Measurements from ENCODE around the gene FOSL1.

Gene FOSL1

DNA sequence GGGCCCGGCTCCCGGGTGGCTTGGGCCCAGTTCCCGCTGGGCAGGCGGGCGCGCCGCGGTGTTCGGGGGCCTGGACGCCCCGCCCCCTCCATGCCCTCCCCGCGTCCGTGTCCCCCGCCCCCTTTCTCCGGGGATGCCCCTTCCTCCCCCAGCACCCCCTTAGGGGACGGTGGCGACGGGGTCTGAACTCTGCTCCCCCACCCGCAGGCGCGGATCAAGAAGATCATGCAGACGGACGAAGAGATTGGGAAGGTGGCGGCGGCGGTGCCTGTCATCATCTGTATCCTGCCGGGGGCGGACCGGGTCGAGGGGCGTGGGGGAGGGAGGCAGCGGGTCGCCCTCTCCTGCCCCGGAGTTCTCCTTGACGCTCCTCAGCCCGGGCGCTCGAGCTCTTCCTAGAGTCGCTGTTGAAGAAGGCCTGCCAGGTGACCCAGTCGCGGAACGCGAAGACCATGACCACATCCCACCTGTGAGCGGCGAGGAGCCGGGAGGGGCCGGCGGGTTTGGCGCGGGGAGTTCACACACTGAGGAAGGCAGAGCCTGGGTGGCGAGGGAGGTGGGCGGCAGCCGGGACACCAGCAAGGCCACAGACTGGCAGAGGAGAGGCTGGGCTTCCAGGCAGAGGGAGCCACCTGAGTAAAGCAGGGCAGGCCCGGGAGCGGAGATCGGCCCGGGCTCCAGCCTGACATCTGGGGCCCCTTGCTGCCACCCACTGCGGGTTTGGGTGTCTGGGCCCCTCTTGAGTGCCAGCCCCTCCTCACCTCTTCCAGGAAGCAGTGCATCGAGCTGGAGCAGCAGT, 19.6 kb upstream of the FOSL1 start:
- no peak for DNase-seq (ENCODE audit: low read depth)

GRCh38 chr11:65919141-65919572, 19.0 kb upstream of the FOSL1 start, which contains the start of gene DRAP1:
Gene DRAP1, plus strand, starts transcription at chr11:65919426. Its CDS starts 76 bp downstream, at chr11:65919502.
- peak; percentile 99 for DNase-seq (ENCODE audit: low read depth)

DNA sequence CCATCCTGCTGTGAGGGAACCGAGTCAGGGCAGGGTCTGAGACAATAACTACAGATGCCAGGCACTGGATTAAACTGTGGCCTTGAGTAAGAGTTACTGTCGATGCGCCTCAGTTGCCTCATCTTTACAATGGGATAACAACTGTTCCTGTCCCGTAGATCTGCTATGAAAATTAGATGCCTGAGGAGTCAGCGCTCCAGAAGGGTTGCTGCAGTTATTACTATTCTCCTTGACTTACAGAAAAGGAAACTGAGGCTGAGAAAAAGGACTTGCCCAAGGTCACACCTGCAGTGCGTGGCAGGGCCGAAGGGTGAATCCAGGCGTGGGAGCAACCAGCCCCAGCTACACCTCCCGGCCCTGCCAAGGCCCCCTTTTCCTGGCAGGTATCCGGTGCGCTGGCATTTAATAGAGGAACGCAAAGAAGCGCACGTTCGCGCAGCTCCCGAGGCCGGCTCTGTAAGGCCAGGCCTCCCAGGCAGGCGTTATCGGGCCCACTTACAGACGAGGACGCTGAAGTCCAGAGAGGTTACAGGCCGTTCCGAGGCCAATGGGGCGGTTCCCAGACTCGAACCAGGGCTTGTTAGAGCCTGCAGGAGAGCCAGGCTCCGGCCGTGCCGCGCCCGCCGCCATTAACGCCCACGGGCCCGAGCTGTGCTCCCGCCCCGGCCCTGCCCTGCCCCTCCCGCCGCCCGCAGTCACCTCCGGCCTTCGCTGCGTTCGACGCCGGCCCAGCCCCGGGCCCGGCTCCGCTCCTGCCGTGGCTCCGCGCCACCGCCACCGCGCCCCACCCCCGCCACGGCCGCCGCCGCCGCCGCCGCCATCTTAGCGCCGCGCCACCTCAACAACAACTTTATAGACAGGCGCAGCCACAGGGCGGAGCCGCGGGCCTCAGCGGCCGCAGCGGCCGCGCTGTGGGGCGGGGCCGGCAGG, 18.3 kb upstream of the FOSL1 start, which contains the start of gene C11orf68:
C11orf68 (minus strand) TSS at position 852 of the 930 bp plus-strand sequence; CDS start at position 821, 31 bp downstream.
- DNase-seq (ENCODE audit: low read depth): no peak

DNA sequence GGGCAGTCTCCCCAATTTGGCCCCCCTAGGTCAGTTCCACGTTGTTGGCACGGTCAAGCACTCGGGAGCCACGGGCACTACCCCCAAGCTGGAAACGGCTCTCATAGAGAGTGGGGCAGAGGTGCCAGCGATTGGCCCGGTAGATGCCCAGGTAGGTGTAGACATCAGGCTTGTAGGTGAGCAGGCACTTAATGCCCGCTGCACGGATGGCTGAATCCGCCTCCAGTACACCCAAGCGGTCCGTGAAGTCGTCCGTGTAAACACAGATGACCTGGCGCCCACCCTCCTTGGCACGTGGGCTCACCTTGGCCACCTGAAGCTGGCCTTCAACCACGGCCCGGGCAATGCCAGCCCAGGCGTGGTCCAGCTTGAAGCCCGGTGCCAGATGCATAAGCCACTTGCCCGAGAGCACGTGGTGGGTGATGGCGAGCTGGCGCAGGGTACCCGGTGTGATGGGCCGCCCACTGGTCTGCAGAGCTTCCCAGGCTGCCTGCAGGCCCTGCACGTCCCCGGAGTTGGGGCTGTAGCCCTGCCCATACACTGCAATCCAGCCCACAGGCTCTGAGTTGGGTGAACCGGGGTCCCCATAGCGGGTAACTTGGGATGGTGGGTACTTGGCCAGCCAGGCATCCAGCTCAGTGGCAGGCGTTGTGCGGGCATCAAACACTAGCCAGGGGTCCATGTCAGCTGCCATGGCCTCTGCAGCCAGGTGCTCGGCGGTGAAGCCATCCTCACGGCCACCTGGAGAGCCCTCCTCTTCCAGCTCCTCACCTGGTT, 17.4 kb upstream of the FOSL1 start:
- DNase-seq (ENCODE audit: low read depth): no peak

DNA sequence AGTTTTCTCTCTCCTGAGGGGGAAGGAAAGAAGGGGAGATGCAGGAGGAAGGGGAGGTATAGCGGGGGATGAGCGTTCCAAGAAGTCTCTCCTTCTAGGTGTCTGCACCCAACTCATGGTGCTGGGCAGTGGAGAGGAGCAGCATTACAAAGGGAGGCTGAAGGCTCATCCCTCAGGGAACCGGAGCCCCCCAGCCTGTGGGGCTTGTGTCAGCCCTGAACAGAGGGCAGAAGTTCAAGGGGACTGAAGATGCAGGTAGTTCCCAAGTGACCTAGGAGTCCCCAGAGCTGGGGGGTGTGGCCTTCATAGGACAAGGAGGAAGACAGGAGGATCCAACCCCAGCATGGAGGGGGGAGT, 16.9 kb upstream of the FOSL1 start:
- no peak for DNase-seq (ENCODE audit: low read depth)

- DNase-seq (ENCODE audit: low read depth): no peak
Measured at GRCh38 chr11:65916391-65916790, 16.2 kb upstream of the FOSL1 start.

DNA sequence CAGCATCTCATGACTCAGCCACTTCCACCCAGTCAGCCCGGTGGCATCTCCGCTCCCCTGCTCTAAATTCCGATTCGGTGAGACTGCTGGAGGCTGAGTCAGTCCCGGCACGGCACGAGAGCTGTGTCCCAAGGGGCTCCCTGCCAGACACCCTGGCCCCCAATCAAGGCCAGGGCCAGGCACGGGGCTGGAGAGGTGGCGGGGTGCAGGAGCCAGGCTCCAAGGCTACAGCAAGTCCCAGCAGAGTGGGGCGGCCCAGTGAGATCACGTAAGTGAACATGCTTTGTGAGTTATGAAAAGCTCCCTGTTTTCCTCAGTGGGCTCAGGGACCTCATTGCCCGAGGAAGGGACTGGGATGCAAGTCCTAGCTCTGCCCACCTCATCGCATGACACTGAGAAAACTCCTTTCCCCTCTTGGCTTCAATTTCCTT, 15.6 kb upstream of the FOSL1 start:
- DNase-seq (ENCODE audit: low read depth): no peak

DNA sequence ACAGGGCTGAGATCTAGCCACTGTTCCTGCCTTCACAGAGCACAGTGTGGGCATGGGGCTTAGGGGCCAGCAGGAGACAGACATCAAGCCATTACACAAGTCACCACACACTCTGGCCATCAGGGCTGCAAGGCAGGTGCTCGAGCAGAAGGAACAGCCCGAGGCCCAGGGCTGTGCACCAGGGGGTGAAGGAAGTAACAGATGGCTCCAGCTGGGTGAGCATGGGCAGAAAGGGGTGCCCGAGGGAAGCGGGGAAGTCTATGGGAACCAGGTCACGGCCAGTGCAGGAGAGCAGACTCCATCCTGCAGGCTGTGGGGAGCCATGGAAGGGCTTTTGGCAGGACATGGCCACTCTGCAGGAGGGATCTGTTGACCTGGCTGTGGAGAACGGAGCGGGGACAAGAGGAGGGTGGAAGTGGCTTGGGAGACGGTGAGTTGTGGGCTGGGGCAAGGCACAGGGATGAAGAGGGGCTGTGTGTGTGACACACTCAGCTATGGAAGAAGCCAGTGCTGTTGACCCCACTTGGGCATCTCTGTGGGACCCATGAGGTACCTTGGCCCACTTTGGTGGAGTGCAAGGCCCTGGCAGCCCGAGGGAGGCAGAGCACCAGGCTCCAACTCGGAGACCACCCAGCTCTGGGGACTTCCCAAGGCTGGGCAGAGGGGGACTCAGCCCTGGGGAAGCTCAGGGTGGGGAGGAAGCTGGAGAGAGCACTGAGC, 15.1 kb upstream of the FOSL1 start:
- DNase-seq (ENCODE audit: low read depth): no peak

- DNase-seq (ENCODE audit: low read depth): no peak
Measured at GRCh38 chr11:65912845-65913244, 12.7 kb upstream of the FOSL1 start.

DNA sequence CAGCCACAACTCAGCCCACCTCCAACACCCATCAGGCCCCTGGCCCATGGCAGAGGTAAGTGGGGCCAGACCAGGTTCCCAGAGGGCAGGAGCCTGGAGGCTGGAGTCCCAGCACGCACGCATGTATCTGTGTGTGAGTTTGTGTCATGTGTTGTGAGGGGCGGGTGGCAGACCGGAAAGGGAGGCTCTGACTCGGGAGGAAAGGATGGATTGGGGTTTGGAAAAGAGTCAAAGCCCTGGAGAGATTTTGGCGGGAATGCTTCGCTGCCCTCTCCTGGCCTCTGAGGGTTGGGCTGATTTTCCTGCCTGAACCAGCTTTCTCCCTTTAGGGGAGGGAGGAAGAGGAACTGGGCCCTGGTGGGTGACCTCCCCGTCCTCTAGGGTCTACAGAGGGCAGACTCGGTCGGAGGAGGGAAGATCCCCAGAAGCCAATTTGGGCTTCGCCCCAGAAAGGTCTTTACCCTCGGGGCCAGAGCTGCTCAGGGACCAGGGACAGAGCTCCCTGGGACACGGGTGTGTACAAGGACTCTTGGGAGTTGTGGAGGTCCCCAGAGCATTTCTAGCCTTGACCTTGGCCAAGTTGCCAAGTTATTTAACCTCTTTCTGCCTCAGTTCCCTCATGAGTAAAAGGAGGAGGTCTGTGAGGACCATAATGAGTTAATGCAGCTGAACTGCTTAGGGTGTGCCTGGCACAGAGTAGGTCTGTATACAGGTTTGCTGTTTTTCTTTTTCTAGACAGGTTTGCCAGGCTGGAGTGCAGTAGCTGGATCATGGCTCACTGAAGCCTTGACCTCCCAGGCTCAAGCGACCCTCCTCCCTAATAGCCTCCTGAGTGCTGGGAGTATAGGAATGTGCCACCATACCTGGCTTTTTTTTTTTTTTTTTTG, 11.7 kb upstream of the FOSL1 start:
- DNase-seq (ENCODE audit: low read depth): no peak

- DNase-seq (ENCODE audit: low read depth): no peak
Measured at GRCh38 chr11:65907878-65908277, 7.7 kb upstream of the FOSL1 start.

DNA sequence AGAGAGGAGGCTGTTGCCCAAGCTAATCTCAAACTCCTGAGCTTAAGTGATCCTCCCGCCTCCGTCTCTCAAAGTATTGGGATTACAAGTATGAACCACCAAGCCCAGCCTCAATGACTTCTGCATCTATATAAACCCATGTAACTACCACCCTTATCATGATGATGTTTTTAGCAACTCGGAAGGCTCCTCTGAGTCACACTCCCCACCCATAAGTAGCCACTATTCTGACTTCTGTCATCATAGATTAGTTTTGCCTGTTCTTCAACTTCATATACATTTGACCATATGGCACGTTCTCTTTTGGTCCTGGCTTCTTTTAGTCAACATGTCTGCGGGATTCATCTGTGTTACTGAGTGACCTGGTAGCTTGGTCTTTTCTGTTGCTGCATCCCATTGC, 6.4 kb upstream of the FOSL1 start:
- DNase-seq (ENCODE audit: low read depth): no peak

DNA sequence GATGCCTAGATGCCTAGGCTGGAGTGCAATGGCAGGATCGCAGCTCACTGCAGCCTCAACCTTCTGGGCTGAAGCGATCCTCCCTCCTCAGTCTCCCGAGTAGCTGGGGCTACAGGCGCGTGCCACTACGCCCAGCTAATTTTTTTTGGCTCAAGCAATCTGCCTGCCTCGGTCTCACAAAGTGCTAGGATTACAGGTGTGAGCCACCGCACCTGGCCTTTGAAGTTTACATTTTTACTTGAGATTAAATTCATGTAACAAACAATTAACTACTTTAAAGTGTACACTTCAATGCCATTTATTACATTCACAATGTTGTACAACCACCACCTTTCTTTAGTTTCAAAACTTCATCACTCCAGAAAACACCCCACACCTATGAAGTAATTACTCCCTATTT, 3.5 kb upstream of the FOSL1 start:
- no peak for DNase-seq (ENCODE audit: low read depth)

DNA sequence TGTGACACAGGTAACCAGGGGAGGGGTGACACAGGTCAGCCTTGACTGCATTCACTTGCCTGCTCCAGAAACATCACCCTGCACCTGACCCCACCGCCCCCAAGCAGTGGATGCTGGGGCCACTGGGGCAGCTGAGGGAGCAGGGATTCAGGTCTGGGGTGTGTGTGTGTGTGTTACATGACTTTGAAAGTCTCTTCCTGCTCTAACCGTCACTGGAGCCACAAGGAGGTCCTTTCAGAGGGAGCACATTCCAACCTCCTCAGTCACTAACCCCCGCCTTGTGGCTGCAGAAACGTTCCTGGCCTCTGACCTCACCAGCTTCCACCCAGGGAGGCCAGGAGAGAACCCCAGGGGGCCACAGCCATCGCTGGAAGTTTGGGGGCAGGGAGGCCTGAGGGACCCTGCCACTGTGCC, 2.9 kb upstream of the FOSL1 start:
- no peak for DNase-seq (ENCODE audit: low read depth)

- DNase-seq (ENCODE audit: low read depth): no peak
Measured at GRCh38 chr11:65900899-65901180, 652 bp upstream of the FOSL1 start.

GRCh38 chr11:65899356-65900124, 648 bp downstream of the FOSL1 start:
- DNase-seq (ENCODE audit: low read depth): peak; percentile 52

DNA sequence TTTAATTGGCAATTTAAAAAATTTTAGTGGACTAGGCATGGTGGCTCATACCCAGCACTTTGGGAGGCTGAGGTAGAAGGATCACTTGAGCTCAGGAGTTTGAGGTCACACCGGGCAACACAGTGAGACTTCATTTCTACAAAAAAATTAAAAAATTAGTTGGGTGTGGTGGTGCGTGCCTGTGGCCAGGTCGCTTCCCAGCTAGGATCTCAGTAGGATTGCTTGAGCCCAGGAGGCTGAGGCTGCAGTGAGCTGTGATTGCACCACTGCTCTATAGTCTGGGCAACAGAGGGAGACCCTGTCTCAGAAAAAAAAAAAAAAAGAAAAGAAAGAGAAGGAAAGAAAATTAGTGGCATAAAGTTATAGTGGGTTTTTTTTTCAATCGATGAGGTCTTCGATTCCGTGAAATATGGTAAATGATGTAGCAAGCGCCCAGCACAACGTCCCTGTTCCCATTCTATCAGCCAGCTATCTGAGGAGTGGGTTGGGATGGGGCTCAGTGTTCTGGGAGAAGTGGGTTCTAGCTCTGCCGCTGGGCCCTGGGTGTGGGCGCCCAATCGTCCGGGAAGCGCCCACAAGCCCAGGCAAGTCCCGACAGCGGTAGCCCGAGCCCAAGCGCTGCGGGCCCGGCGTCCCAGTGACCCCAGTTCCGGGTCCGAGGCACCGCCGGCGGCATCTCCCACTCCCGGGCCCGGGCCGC, 1.4 kb downstream of the FOSL1 start:
- no peak for DNase-seq (ENCODE audit: low read depth)

GRCh38 chr11:65897020-65897471, 3.1 kb downstream of the FOSL1 start:
- DNase-seq (ENCODE audit: low read depth): no peak

Measured in stimulated activated CD8-positive, alpha-beta memory T cell treated with anti-CD3 and anti-CD28 coated beads, Interleukin-12 subunit alpha, Interleukin-12 subunit beta, amount 100 ng/mL, for 1 hour (primary cell).